GM12878 (cell line): ENCODE results near the gene EMC6. TPM values are rescaled to one million over a fixed set of nuclear protein-coding genes. Genes with fewer than 3 reads are reported as not detected.

Experiments
- IKZF1 ChIP-seq: fragments of 450-650 bp; conservative IDR thresholded peaks from 2 replicates; pipeline ENCODE4 v1.6.1; 2017; ENCODE audit warnings: antibody characterized with exemption, mild to moderate bottlenecking
- RCOR1 ChIP-seq: conservative IDR thresholded peaks from 2 replicates; pipeline ENCODE4 v1.6.1; 2012; ENCODE audit warnings: low read depth, low read length, improper control_type of control experiment
- SP1 ChIP-seq: IDR thresholded peaks from one replicate; pipeline ENCODE4 v1.6.1; 2011; ENCODE audit warnings: low read depth, low read length
- ZNF384 ChIP-seq: IDR thresholded peaks from 2 replicates; pipeline ENCODE4 v1.6.1; 2012; ENCODE audit warnings: low read depth, mild to moderate bottlenecking, low read length, improper control_type of control experiment, borderline replicate concordance
- ZSCAN29 ChIP-seq: fragments of 450-650 bp; IDR thresholded peaks from 2 replicates; pipeline ENCODE4 v1.6.1; 2017; ENCODE audit warnings: mild to moderate bottlenecking, moderate library complexity
- polyA plus RNA-seq, 11 experiments: library from polyadenylated mRNA; depleted of rRNA in 4 of 11; unstranded in 6 of 11; stranded (reverse) in 5 of 11; fragments of >200 nt; fragmentation: Nextera tagmentation in 4 of 11; fragmentation: Illumina TruSeq in 1 of 11; extraction: Ambion mirVana in 4 of 11; extraction: Trizol in 1 of 11; gene quantifications; 1 replicate in 1 of 11; 2 replicates in 10 of 11; pipeline versions ENCODE4 v1.2.1 to v1.2.3, GENCODE V29; 2011 to 2016; ENCODE audit warnings: inconsistent platforms in 2 of 11, missing spikeins in 2 of 11, low read depth in 1 of 11
- total RNA-seq, 4 experiments: library from RNA; depleted of rRNA in 3 of 4; stranded (reverse); fragments of >200 nt in 3 of 4; fragmentation: Illumina TruSeq in 1 of 4; extraction: Trizol in 1 of 4; gene quantifications; 2 replicates each; pipeline versions ENCODE4 v1.2.1 to v1.2.3, GENCODE V29; 2013 to 2021
- TF ChIP-seq, protein P1 (sequence below): fragments of 450-650 bp; IDR thresholded peaks from 2 replicates; pipeline ENCODE4 v1.6.1; 2017; ENCODE audit warnings: mild to moderate bottlenecking, moderate library complexity
- TF ChIP-seq, protein P2 (sequence below): IDR thresholded peaks from 2 replicates; pipeline ENCODE4 v1.6.1; 2011; ENCODE audit warnings: low read depth, low read length, improper control_type of control experiment, borderline replicate concordance

The EMC6 gene
- total and polyA plus RNA-seq, 10 of the 15 experiments (the other 5 are each of a cell fraction or from before 2014, with no cell fraction given) = 5.1 to 172 (median 35.9) TPM

DNA sequence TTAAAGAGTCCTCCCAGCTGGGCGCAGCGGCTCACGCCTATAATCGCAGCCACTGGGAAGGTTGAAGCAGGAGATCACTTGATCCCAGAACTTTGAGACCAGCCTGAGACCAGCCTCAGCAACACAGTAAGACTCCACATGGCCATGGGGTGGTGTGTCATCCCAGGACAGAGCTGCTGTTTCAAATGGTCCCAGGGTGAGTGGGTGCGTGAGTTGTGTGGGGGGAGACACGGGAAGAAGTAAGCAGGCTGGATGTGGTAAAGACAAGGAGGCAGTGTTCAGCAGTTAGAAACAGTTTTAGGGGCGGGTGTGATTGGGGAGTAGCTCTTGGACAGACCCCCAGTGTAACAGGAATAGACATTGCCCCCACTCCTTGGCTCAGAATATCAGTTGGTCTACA is 36.3 kb upstream of the EMC6 start (continued):
- TF ChIP-seq ZSCAN29 (no peak), IKZF1 (no peak), RCOR1 (no peak), SP1 (no peak), ZNF384 (no peak)
- TF ChIP-seq, protein P1, sequence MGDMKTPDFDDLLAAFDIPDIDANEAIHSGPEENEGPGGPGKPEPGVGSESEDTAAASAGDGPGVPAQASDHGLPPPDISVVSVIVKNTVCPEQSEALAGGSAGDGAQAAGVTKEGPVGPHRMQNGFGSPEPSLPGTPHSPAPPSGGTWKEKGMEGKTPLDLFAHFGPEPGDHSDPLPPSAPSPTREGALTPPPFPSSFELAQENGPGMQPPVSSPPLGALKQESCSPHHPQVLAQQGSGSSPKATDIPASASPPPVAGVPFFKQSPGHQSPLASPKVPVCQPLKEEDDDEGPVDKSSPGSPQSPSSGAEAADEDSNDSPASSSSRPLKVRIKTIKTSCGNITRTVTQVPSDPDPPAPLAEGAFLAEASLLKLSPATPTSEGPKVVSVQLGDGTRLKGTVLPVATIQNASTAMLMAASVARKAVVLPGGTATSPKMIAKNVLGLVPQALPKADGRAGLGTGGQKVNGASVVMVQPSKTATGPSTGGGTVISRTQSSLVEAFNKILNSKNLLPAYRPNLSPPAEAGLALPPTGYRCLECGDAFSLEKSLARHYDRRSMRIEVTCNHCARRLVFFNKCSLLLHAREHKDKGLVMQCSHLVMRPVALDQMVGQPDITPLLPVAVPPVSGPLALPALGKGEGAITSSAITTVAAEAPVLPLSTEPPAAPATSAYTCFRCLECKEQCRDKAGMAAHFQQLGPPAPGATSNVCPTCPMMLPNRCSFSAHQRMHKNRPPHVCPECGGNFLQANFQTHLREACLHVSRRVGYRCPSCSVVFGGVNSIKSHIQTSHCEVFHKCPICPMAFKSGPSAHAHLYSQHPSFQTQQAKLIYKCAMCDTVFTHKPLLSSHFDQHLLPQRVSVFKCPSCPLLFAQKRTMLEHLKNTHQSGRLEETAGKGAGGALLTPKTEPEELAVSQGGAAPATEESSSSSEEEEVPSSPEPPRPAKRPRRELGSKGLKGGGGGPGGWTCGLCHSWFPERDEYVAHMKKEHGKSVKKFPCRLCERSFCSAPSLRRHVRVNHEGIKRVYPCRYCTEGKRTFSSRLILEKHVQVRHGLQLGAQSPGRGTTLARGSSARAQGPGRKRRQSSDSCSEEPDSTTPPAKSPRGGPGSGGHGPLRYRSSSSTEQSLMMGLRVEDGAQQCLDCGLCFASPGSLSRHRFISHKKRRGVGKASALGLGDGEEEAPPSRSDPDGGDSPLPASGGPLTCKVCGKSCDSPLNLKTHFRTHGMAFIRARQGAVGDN = no peak
- TF ChIP-seq, protein P2, sequence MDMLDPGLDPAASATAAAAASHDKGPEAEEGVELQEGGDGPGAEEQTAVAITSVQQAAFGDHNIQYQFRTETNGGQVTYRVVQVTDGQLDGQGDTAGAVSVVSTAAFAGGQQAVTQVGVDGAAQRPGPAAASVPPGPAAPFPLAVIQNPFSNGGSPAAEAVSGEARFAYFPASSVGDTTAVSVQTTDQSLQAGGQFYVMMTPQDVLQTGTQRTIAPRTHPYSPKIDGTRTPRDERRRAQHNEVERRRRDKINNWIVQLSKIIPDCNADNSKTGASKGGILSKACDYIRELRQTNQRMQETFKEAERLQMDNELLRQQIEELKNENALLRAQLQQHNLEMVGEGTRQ = no peak
